ENCODE data around the gene GGT6.
A peak's percentile ranks its signal among the peaks of the same experiment; 100 is the strongest.
"Not testable (repeated sequence)": the region's sequence is repeated elsewhere in the genome, so short reads cannot be mapped to it uniquely, and the experiment has no call there.

The GGT6 gene

GRCh38 chr17:4590981-4591453 is 30.6 kb upstream of the GGT6 start:
- no peak for DNase-seq

- not testable (repeated sequence) for DNase-seq
Measured at GRCh38 chr17:4590042-4590441, 29.7 kb upstream of the GGT6 start.

GRCh38 chr17:4588898-4589625 is 28.7 kb upstream of the GGT6 start:
- no peak for DNase-seq

- DNase-seq = no peak
Measured at GRCh38 chr17:4588391-4588790, 28.0 kb upstream of the GGT6 start.

- DNase-seq = no peak
Measured at GRCh38 chr17:4587803-4588202, 27.4 kb upstream of the GGT6 start.

GRCh38 chr17:4587195-4587594 is 26.8 kb upstream of the GGT6 start:
- DNase-seq = no peak

- no peak for DNase-seq
Measured at GRCh38 chr17:4586043-4586442, 25.7 kb upstream of the GGT6 start.

GRCh38 chr17:4585638-4585994 is 25.2 kb upstream of the GGT6 start:
- no peak for DNase-seq

- DNase-seq = no peak
Measured at GRCh38 chr17:4584917-4585637, 24.7 kb upstream of the GGT6 start.

GRCh38 chr17:4584101-4584916 is 23.9 kb upstream of the GGT6 start, which contains the start of gene SMTNL2:
TSS of gene SMTNL2 (plus strand) at chr17:4584529. CDS start at chr17:4584606, 77 bp downstream.
- no peak for DNase-seq

- no peak for DNase-seq
Measured at GRCh38 chr17:4583782-4584100, 23.4 kb upstream of the GGT6 start.

GRCh38 chr17:4583206-4583605 is 22.8 kb upstream of the GGT6 start:
- no peak for DNase-seq

- DNase-seq = no peak
Measured at GRCh38 chr17:4582691-4583090, 22.3 kb upstream of the GGT6 start.

GRCh38 chr17:4582101-4582501 is 21.7 kb upstream of the GGT6 start:
- DNase-seq = no peak

GRCh38 chr17:4580291-4580690 is 19.9 kb upstream of the GGT6 start:
- no peak for DNase-seq

- no peak for DNase-seq
Measured at GRCh38 chr17:4579678-4580077, 19.3 kb upstream of the GGT6 start.

- not testable (repeated sequence) for DNase-seq
Measured at GRCh38 chr17:4578349-4578748, 18.0 kb upstream of the GGT6 start.

GRCh38 chr17:4577386-4577993 is 17.1 kb upstream of the GGT6 start:
- no peak for DNase-seq

GRCh38 chr17:4576729-4577322 is 16.4 kb upstream of the GGT6 start:
- no peak for DNase-seq

- DNase-seq = no peak
Measured at GRCh38 chr17:4576161-4576558, 15.8 kb upstream of the GGT6 start.

GRCh38 chr17:4574448-4575045 is 14.2 kb upstream of the GGT6 start:
- no peak for DNase-seq

- peak in 3 of 5 donors; percentile 33 to 43 (median 43) for DNase-seq
Measured at GRCh38 chr17:4573669-4574068, 13.3 kb upstream of the GGT6 start.
